ENCODE measurements around the gene EFNA4. TPM values are rescaled to one million over a fixed set of nuclear protein-coding genes. Genes with fewer than 3 reads are reported as not detected.

The EFNA4 gene
- total and polyA plus RNA-seq, 2 of the 8 experiments (the other 6 are each of a cell fraction or from before 2014, with no cell fraction given): 21.9 to 23.9 TPM

DNA sequence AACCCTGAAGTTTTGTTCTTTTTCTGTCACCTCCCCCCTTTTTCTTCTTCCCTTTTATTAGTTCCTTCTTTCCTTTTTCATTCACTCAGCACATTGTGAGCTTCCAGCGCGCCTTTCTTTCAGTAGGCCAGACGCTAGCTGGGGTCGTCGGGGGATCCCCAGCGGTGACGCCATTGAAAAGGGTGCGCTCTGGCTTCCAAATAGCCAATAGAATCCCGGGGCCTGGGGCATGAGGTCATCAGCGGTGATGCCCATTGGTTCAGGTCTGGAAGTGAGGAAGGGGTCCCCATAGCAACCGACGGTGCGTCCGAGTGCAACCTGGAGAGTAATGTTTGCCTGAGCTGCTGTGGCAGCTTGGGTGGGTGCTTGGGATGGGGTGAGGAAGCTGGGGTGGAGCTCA lies 8.2 kb downstream of the EFNA4 start:
- H3K23me2 ChIP-seq (ENCODE audit: low read depth, low read length): peaks cover 11% of the 10 kb centered on the region
- CTCF ChIA-PET (ENCODE audit: partially characterized antibody): interaction anchor here (0.7 to 33.9 kb wide), 7 partner anchors 8 to 96 kb away, joined by 3 to 907 read pairs (median 9); partner anchors contain the start of genes ADAM15, EFNA1, EFNA3 and EFNA4
- peaks cover 0 to 12% (median 3%) of the 10 kb centered on the region in 4 experiments; a peak in 4 of 8 replicates for H3K36me3 ChIP-seq (ENCODE audit: control insufficient read depth in 2 of 4, insufficient read depth in 4 of 4, low read length in 3 of 4)
- H2BK120ac ChIP-seq (replicated peaks; ENCODE audit: low read depth, low read length): no peak overlapping the region
- no peak overlapping the region for H3K4ac ChIP-seq (replicated peaks; ENCODE audit: insufficient read length, low read depth, low read length)
- no peak overlapping the region for H2BK15ac ChIP-seq (ENCODE audit: low read length)
- 0 out of 7 replicates have a peak overlapping the region, but pooled peaks of 1 of the 4 experiments have one; percentile 33 for H3K9ac ChIP-seq (replicated peaks in 1 of 4; ENCODE audit: extremely low read depth in 1 of 4, low read depth in 3 of 4, low read length in 3 of 4)
- H2AK5ac ChIP-seq (ENCODE audit: low read depth, low read length): no peak overlapping the region
- DNase-seq (ENCODE audit: low read depth in 1 of 2, low spot score in 2 of 2): peak in 1 of 2 experiments; percentile 91
- FAIRE-seq: peak; percentile 24
- no peak overlapping the region for H2AFZ ChIP-seq (ENCODE audit: low read length)
- H3K9me3 ChIP-seq (ENCODE audit: insufficient read depth in 2 of 2, low read depth in 1 of 2, low read length in 1 of 2): no peaks in the 10 kb centered on the region
- no peak overlapping the region for H4K8ac ChIP-seq (ENCODE audit: extremely low read depth, insufficient read depth, low read length)
- 6% methylated on average over 14 of the region's 14 CpGs; no CpG with 5 or more reads in 1 of the 2 experiments for WGBS, 2 experiments (ENCODE audit: extremely low coverage in 1 of 2, insufficient coverage in 1 of 2, insufficient read length in 1 of 2, insufficient replicate concordance in 2 of 2, low coverage in 1 of 2, low lambda C conversion rate in 2 of 2, missing lambda C conversion rate in 1 of 2)
- H3K18ac ChIP-seq (ENCODE audit: extremely low read depth, low read length): no peak overlapping the region
- H3K14ac ChIP-seq (ENCODE audit: insufficient read length): no peak overlapping the region
- H3K27ac ChIP-seq (ENCODE audit: low read depth, low read length): no peak overlapping the region
- POLR2A ChIA-PET (ENCODE audit: partially characterized antibody): interaction anchor here (1.0 to 3.2 kb wide), 6 partner anchors 8 to 123 kb away, joined by 3 to 21 read pairs (median 7); partner anchors contain the start of gene EFNA4
- peak overlapping the region; percentile 97 to 99 for H3K4me2 ChIP-seq (ENCODE audit: insufficient read depth in 1 of 2, low read depth in 2 of 2, low read length in 2 of 2)
- no peak overlapping the region for H3K56ac ChIP-seq (replicated peaks; ENCODE audit: insufficient read length, low read depth, low read length)
- H2BK20ac ChIP-seq (ENCODE audit: low read length): no peak overlapping the region
- H2BK5ac ChIP-seq (ENCODE audit: low read depth, low read length): no peak overlapping the region
- no peak overlapping the region for H4K5ac ChIP-seq (ENCODE audit: insufficient read length, low read depth, low read length)
- no peak overlapping the region for H3K23ac ChIP-seq (ENCODE audit: insufficient read length)
- H3K27me3 ChIP-seq (replicated peaks in 1 of 4; ENCODE audit: control insufficient read depth in 3 of 4, extremely low read depth in 1 of 4, insufficient read depth in 3 of 4, low read length in 3 of 4): peaks cover 0 to 7% (median 1%) of the 10 kb centered on the region in 4 experiments; a peak in 3 of 7 replicates
- H3K79me1 ChIP-seq (ENCODE audit: low read depth, low read length): no peaks in the 10 kb centered on the region
- H4K20me1 ChIP-seq (replicated peaks in 1 of 2; ENCODE audit: control insufficient read depth in 1 of 2, insufficient read depth in 2 of 2, low read length in 2 of 2): peaks cover 9 to 13% of the 10 kb centered on the region in 2 experiments
- TF ChIP-seq YY1 (IDR thresholded peaks at IDR 0.05; ENCODE audit: low read depth, low read length) (peak; percentile 40; the same call in 1 of the 2 replicates), JUND (IDR thresholded peaks at IDR 0.05; ENCODE audit: low read length) (peak; percentile 93), SP1 (IDR thresholded peaks at IDR 0.05; ENCODE audit: low read depth, low read length) (peak; percentile 71), CREB1 (IDR thresholded peaks at IDR 0.05) (peak; percentile 82), JUN (IDR thresholded peaks at IDR 0.05; ENCODE audit: low read depth, low read length) (peak; percentile 78; the same call in 1 of the 2 replicates), SIN3A (conservative IDR thresholded peaks at IDR 0.05 in 1 of 2, IDR thresholded peaks at IDR 0.05 in 1 of 2; ENCODE audit: low read depth in 1 of 2, low read length in 2 of 2) (peak in 1 of 2 experiments; percentile 78; a peak in 2 of 4 replicates), CHD2 (IDR thresholded peaks at IDR 0.05; ENCODE audit: low read length) (peak; percentile 27; the same call in 1 of the 2 replicates), TBP (IDR thresholded peaks at IDR 0.05; ENCODE audit: low read depth, low read length) (no peak), SAP30 (IDR thresholded peaks at IDR 0.05; ENCODE audit: insufficient read depth, insufficient replicate concordance, low read length) (peak; percentile 50), TAF1 (IDR thresholded peaks at IDR 0.05; ENCODE audit: low read depth, low read length) (no peak), SUZ12 (IDR thresholded peaks at IDR 0.05; ENCODE audit: low read length) (no peak), ATF2 (IDR thresholded peaks at IDR 0.05; ENCODE audit: low read length) (peak; percentile 99)
- peaks cover 4 to 30% (median 21%) of the 10 kb centered on the region in 4 experiments for H3K4me1 ChIP-seq (replicated peaks in 1 of 4; ENCODE audit: control insufficient read depth in 3 of 4, insufficient read depth in 4 of 4, low read length in 3 of 4)
- H3K79me2 ChIP-seq (ENCODE audit: control insufficient read depth in 1 of 2, insufficient read depth in 2 of 2, low read length in 2 of 2): no peaks in the 10 kb centered on the region
- no peak overlapping the region for H2BK12ac ChIP-seq (ENCODE audit: low read depth, low read length)
- H4K91ac ChIP-seq (replicated peaks; ENCODE audit: insufficient read length, low read length): no peak overlapping the region
- peak overlapping the region in 2 of 4 experiments; percentile 60 to 64; a peak in 4 of 8 replicates for H3K4me3 ChIP-seq (ENCODE audit: extremely low read depth in 1 of 4, insufficient read depth in 2 of 4, low read depth in 3 of 4, low read length in 4 of 4)

All from H1 (cell line).